Cardiac fibroblast (primary cell): ENCODE results near the gene RTP5.
"Not testable (repeated sequence)": the region's sequence is repeated elsewhere in the genome, so short reads cannot be mapped to it uniquely, and the experiment has no call there.

Source experiments
- DNase-seq, 2 donors: peaks; one replicate each; pipeline versions ENCODE4 v3.0.0 to v3.0.0-alpha.2; 2010; ENCODE audit warnings: low read depth in 2 of 2
- H3K4me3 ChIP-seq, 2 donors: replicated peaks in 1 of 2; 1 replicate in 1 of 2; 2 replicates in 1 of 2; pipeline ENCODE4 v1.5.1; 2011; ENCODE audit warnings: low read depth in 2 of 2, low read length in 2 of 2, mild to moderate bottlenecking in 2 of 2, moderate library complexity in 1 of 2
- CTCF ChIP-seq: IDR thresholded peaks from one replicate; pipeline ENCODE4 v1.5.1; 2011; ENCODE audit warnings: low read depth, mild to moderate bottlenecking, low read length, inconsistent platforms

Gene RTP5

GRCh38 chr2:241903121-241904010 is 33.8 kb downstream of the RTP5 start:
- no peak for TF ChIP-seq CTCF
- no peak for DNase-seq
- H3K4me3 ChIP-seq = no peak overlapping the region

GRCh38 chr2:241904011-241904718 is 34.6 kb downstream of the RTP5 start:
- no peak for DNase-seq
- H3K4me3 ChIP-seq = no peak overlapping the region
- no peak for TF ChIP-seq CTCF

- no peak for DNase-seq
- no peak overlapping the region for H3K4me3 ChIP-seq
- TF ChIP-seq CTCF = no peak
These were observed 35.5 kb downstream of the RTP5 start for GRCh38 chr2:241904791-241905710.

- no peak for DNase-seq
- no peak for TF ChIP-seq CTCF
- no peak overlapping the region for H3K4me3 ChIP-seq
These were observed 36.3 kb downstream of the RTP5 start for GRCh38 chr2:241905716-241906377.

GRCh38 chr2:241906378-241906770 is 36.8 kb downstream of the RTP5 start:
- not testable (repeated sequence) for DNase-seq, H3K4me3 ChIP-seq

GRCh38 chr2:241906826-241907570 is 37.5 kb downstream of the RTP5 start:
- no peak for TF ChIP-seq CTCF
- no peak for DNase-seq
- no peak overlapping the region for H3K4me3 ChIP-seq

GRCh38 chr2:241907831-241908230 is 38.3 kb downstream of the RTP5 start:
- not testable (repeated sequence) for H3K4me3 ChIP-seq, DNase-seq
